SH-SY5Y (cell line): ENCODE results near the gene ZBED4.

Experiments used
- GATA2 ChIP-seq: IDR thresholded peaks from 2 replicates; pipeline ENCODE4 v1.6.1; 2011; ENCODE audit warnings: mild to moderate bottlenecking, low read depth, low read length
- GATA3 ChIP-seq: IDR thresholded peaks from 2 replicates; pipeline ENCODE4 v1.6.1; 2011; ENCODE audit warnings: low read depth, mild to moderate bottlenecking, low read length, moderate library complexity

GRCh38 chr22:49914256-49914655 is 60.6 kb downstream of the ZBED4 start:
- TF ChIP-seq GATA2 (no peak), GATA3 (no peak)
